Forelimb muscle (tissue), 1 donor: ENCODE measurements around the gene TMEM109. TPM values are rescaled to one million over a fixed set of nuclear protein-coding genes. Genes with fewer than 3 reads are reported as not detected.

Experiments used
- DNase-seq: peaks from one replicate; pipeline ENCODE4 v3.0.0-alpha.2; 2013; ENCODE audit warnings: low read depth
- polyA plus RNA-seq: library from polyadenylated mRNA; unstranded; fragments of 120-200 nt; gene quantifications from one replicate; pipeline ENCODE4 v1.2.1, GENCODE V29; 2013; ENCODE audit not compliant: insufficient read length

TMEM109 gene
- polyA plus RNA-seq, 1 donor = 99.9 TPM

DNA sequence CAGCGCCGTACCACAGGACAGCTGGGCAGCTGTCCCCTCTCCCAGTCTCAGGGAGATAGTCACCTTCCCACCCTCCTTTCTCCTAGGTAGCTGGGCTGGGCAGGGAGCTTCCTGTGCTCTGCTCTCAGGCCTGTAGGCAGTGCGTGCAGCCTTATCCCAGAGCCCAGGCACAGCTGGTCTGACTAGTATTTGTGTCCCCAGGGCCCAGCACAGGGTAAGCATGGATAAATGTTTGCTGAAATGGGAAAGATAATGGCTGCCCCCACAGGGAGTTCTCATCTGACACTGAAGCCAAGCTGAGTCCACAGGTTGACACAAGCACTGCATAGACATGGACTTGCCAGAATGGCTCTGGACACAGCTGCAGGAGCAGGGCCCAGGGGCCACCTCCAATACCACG is 28.3 kb downstream of the TMEM109 start:
- DNase-seq = no peak

DNA sequence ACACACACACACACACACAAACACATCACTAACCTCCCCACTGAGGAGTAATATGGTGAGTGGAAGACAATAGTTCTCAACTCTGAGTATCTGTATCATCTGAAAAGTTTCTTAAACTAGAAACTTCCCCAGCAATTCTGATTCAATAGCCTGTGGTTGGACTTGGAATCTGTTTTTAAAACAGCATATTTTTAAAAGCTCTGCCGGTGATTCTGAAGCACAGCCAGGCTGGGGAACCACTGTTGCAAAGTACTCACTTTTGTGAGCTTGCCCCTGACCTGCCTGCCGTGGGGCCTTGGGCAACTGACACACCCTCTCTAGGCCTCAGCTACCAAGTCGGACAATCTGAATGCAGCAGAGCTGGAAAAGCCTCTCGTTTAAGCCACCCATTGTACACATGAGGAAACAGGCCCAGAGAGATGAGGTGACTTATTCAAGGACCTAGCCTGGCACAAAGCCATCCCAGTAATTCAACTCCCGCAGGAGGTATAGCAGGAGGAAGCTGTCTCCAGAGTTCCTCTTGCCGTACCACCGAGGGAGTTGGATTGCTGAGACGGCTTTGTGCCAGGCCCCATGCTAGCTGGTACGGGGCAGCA is 29.1 kb downstream of the TMEM109 start:
- no peak for DNase-seq

DNA sequence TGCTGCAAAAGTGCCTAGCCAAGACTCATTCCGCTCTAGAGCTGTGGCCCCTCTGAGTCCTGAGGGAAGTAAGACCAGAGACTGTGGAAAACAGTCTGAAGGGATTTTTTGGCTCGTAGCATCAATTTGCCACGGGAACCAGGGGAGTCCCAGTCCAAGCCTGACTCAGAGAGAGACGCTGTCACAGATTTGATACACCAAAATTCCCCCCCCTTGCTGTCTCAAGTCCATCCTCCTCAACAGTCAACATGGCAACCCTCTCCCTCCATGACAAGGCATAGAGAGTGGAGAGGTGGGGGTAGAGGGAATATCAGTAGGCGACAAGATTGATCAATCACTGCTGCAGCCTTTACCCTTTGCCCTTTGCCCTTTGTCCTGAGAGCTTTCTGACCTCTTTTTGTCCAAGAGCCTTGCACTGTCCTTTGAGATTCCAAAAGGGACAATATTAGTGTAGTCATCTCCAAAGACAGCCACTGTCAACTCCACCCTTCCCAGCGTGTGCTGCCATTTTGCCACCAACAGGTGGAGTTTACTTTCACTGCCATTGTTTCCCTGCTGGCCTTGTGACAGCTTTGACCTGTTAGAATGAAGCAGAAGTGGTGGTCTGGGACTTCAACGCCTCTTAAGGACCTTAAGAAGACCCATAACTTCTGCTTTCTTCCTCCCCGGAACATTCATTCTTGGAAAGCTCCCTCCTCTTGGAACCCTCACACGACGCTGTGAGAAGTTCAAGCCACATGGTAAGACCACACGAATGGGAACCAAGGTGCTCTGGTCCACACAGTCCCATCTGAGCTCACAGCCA is 30.7 kb downstream of the TMEM109 start:
- no peak for DNase-seq

DNA sequence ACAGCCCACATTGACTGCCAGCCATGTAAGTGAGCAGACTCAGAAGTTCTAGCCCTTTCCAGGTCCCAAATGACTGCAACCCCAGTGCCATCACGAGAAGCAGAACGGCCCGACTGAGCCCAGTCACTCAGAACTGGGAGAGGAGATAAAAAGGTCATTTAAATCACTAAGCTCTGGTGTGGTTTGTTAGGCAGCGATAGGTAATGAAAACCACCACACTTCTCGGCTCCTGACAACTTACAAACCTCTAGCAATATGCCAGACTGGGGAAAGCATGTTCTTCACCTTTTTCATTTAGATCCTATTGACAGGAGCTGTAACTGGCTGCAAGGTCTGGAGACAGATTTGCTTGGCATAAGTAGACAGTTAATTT is 31.3 kb downstream of the TMEM109 start:
- no peak for DNase-seq

DNA sequence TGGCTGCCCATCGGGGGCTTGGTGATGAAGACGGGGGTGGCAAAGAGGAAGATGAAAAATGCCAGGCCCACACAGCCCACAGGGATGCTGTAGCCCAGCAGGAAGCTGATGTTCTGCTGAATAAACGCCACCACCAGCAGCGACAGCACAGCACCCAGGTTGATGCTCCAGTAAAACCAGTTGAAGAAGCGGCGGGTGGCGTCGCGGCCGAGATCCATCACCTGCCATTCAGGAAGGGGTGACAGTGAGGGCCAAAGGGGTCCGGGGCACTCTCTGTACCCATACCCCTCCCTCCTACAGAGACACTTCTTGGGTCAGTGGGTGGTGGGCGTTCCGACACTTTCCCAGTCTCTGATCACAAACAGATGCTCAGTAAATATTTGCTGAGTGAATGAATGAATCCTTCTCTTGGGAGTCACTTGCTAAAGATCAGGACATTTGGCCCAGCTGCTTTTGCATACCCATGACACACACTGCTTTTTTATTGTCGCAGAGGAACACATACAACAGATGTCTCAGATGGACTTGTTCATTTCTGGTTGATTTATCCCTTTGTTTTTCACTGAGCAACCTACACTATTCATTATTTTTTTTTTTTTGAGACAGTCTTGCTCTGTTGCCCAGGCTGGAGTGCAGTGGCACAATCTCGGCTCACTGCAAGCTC is 32.8 kb downstream of the TMEM109 start:
- DNase-seq = no peak

DNA sequence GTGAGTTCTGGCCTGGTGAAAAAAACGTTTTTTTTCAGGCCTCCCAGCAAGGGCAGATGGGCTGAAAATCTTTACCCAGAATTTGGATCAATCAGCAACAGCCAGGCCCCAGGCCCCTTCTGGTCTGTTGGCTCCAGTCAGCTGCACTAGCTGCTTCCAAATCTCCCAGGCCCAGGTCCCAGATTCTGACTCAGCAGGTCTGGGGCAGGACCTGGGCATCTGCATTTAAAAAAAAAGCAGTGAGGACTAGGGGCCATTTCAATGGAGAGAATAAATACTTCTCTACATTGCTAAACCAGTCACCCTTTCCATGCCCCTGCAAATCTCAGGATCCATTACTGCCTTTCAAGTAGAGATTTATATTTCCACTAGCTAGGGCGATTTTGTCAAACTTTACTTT is 33.7 kb downstream of the TMEM109 start:
- no peak for DNase-seq

DNA sequence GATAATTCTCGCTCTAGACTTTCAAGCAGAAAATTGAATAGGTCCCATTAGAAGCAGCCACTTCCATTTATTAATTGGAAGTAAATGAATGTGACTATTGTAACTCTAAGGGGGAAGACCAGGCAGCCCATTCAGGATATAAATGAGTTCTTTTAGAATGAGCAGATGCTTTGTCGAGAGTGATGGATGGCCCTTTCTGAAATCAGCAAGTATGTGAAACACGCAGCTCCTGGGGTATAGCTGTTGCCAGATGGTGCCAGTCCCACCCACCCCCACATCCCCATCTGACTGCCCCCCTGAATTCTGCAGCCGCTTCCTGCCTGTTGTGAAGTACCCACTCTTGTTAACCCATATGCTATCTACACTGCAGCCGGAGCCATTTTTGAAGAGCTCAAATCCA is 34.3 kb downstream of the TMEM109 start:
- DNase-seq = no peak

DNA sequence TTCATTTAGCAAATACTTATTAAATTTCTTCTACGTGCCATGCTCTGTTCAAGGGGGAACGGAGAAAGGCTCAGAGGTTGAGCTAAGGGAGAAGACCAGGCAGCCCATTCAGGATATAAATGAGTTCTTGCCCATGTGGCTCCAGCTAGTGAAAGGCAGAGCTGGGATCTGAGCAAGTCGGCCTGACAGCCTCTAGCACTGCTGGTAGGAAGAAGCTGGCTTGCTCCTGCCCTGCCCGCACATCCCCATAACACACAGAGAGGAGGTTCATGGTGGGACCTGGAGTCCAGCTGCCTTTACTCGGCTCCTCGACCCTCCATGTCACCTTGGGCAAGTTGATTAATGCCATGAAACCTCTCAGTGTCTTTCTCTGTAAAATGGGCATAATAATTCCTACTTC is 36.1 kb downstream of the TMEM109 start:
- no peak for DNase-seq

DNA sequence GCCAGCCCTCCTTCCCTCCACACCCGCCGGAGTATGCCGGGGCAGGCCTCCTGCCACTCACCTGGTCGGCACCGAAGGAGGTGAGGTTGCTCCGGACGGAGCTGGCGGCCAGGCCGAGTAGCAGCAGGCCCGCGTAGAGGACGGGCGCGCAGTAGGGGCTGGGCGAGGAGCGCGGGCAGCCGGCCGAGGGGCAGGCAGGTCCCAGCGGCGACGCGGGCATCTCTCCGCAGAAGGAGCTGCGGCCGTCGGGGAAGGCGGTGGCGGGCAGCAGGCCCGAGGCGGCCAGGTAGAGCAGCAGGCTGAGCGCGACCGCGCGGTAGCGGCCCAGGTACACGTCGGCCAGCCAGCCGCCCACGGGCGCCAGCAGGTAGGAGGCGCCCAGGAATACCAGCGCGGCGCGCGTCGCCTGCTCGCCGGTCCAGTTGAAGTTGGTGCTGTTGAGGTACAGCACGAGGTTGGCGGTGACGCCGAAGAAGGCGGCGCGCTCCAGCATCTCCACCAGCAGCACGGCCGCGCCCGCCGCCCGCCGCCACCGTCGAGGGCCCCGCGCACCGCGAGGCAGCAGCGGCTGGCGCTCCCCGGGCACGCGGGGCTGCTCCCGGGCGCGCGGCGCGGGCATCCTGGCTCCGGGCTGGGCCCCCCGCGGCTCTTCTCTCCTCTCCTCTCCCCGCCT is 37.1 kb downstream of the TMEM109 start:
- no peak for DNase-seq

DNA sequence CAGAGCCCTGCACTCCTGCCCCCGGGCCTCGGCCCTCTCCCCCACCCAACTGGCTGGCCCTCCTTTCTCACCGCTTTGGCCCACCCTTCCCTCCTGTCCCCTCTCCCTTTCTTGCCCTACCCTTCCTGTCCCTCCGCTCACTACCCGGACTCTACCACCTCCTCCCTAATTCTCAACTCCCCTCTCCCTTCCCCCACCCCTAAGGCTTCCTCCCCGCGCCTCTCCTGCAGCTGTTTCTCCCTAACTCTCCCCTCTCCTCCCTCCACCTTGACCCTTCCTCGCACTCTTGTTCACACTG is 37.6 kb downstream of the TMEM109 start:
- DNase-seq = no peak

DNA sequence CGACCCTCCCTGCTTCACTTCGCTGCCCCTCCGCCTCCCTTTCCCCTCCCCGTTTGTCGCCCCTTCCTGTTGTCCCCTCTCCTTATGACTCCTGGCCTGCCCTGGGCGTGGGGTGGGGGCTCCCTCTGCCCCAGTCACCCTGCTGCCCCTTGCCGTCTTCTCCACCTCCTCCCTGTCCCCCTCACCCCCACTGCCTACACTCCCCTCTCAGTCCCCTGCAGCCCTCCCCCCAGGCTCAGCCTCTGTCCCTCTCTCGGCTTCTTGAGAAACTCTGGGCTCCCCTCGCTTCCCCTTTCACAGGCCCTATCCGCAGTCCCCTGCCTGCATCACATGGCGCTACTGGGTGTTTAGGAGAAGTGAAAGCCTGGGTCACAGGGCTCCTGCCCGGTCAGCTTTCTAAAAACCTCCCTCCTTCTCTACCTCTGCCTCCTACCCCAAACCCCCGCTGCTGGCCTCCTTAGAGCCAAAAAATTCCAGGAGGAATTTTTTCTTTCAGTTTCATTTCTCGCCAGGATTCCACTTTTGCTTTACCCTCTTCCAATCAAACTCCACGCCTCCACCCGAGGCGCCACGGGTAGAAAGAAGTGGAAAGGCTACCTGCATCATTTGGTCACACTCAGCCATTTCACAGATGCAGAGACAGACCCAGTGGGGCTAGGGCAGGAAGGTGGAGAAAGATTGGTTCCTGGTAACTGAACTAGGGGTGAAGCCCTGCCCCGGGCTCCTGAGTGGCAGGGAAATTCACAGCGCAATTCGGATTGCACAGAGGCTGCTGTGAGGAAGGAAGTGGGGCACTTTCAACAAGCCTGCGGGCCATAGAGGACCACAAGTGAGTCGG is 38.2 kb downstream of the TMEM109 start, which contains the start of gene SLC15A3:
Gene SLC15A3, minus strand, starts transcription at position 273 of the 838 bp plus-strand sequence. CDS start 625 bp downstream, outside the sequence.
- DNase-seq = peak; percentile 34

DNA sequence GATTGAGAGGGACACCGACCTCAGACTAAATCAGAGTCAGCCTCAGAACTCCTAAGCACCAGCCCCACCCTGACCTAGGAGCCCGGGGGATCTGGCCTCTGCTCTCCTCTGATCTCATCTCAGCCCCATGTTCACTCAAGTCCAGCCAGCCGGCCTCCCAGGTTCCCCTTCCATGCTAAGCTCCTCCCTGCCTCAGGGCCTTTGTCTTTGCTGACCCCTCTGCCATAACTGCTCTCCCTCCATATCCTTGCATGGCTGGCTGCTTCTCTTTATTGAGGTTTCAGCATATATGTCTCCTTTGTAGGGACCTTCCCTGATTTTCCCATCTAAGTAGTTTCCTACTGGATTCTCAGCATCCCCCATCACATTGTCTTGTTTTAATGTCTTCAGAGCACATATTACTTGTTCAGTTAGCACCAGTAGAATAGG is 38.8 kb downstream of the TMEM109 start:
- DNase-seq = no peak

DNA sequence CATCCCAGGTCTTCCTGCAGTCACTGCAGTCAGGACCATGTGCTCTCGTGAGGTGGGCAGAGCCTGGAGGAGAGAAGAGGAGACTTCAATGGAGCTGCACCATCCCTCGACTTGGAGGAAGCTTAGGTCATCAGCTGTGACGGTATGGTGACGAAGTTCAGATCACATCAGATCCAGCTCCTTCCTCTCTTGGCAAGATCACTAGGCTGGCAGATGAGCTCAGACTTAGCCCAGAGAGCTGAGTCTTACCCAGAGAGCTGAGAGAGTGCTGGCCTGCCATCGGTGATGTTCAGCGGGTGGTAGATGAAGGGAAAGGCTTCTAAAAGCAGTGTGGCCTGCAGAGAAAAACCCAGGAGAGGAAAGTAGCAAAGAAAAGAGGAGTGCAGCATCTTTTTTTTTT is 39.8 kb downstream of the TMEM109 start:
- no peak for DNase-seq

DNA sequence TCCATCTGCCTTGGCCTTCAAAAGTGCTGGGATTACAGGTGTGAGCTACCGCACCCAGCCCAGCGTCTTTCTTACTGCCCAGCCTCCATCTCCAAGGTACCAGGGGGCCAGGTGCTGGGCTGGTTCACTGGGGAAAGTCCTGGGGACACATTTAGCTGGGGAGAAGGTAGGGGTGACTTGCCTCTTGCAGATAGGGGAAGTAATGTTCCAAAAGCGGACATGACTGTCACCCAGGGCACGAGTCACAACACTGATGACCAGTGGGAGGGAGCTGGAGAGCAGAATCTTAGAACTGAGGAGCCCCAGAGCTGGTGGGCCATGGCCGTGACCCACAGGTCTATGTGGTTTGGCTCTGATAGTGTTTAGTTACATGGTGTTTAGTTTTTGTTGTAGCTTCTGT is 40.5 kb downstream of the TMEM109 start:
- DNase-seq = no peak

DNA sequence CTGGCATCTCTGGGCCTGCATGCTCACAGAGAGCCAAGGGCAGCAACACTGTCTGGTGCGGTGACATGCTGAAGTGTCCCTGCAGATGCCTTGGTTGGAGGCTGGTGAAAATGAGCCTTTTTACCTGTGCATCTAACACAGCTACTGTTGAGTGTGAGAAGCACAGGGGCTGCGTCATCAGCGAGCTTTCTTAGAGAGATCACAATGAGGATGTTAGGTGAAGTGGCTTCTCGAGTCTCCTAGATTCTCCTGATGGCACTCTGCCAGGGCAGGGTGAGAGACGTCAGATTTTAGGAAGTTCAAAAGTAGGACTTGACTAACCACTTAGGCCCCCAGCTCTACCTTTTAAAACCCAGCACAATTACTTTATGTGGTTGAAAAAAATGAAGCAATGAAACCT is 41.6 kb downstream of the TMEM109 start:
- no peak for DNase-seq

DNA sequence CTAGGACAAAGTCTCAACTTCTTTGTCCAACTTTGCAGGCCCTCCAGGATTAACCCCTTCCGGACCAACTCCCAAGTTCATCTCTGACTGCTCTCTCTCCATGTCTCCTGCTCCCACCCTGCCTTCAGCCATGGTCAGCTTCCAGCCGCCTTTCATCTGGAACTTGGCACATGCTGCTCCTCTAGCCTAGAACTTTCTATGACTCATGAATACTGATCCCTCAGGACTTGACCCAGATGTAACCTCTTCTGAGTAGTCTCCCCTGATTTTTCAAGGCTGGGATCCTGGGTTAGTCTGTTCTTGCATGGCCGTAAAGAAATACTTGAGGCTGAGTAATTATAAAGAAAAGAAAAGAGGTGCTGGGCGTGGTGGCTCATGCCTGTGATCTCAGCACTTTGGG is 43.2 kb downstream of the TMEM109 start:
- DNase-seq = no peak

DNA sequence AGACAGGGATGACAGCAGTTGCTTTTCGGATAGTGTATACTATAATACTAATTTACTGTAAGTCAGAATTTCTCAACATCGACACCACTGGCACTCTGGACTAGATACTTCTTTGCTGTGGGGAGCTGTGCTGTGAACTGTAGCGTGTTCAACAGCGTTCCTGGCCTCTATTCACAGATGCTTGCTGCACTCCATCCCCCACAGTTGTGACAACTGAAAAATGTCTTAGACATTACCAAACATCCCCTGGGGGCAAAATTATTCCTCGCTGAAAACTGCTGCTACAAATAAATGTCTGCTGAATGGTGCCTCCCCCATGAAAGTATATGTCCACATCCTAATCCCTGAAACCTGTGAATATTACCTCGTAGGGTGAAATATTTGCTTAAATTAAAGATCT is 45.5 kb downstream of the TMEM109 start:
- no peak for DNase-seq

DNA sequence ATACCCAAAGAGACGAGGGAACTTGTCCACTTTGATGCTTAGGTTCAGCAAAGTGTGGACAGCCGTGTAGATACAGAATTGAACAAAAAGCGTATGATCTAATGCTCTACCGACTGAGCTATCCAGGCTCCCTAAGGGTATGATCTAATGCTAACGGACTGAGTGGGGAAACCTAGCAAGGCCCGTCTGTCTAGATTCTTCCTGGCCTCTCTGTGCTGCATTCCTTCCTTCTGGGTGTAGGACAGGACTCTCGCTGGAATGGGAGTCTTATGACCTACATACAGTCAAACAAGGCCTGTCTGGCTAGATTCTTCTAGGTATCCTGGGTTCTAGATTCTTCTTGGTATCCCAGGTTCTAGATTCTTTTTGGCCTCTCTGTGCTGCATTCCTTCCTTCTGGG is 46.4 kb downstream of the TMEM109 start:
- no peak for DNase-seq

DNA sequence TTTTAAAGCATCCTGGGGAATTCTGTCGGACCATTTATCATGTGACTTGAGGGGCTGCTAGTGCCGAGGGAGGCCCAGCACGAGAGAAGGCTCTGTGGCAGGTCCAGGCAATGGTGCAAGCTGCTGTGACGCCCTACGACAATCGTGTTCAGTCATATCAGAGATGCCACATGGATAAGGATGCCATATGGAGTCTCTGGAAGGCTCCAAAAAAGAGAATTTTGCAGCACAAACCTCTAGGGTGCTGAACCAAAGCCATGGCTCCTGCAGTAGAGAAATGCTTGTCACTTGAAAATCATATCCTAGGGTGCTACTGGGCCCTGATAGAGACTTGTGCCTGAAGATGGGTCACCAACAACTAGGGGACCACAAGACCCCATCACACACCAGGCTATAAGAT is 50.8 kb downstream of the TMEM109 start:
- no peak for DNase-seq

DNA sequence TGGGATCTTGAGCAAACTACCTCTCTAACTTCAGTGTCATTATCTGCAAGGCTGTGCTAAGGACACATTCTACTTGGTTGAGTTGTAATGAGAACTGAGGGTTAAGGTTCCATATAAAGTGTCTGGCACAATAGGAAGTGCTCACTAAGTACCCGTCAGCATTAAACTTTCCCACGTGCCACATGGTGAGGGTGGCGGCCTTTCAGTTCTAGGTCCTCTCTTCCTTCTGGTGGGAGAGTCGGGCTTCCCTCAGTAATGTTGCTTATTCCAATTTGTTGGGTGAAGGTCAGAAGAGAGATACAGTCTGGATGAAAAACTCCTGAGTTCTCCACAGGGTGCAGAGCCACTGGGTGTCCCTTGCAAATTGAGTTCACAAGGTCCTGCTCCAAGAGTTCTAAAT is 52.9 kb downstream of the TMEM109 start:
- DNase-seq = no peak

DNA sequence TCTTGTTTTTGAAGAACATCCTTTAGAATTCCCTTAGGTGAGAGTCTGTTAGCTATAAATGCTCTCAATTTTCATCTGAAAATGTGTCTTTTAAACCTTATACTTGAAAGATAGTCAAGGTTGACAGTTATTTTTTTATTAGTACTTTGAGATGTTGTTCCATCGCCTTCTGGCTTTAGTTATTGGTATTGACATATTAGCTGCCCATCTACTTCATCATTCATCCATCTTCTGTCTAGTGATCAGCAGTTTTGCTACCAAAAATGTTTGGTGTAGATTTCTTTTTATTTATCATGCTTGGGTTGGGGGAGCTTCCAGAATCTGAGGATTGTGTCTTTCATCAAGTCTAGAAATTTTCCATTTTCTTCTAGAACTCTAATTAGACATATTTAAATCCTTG is 54.3 kb downstream of the TMEM109 start:
- DNase-seq = no peak

DNA sequence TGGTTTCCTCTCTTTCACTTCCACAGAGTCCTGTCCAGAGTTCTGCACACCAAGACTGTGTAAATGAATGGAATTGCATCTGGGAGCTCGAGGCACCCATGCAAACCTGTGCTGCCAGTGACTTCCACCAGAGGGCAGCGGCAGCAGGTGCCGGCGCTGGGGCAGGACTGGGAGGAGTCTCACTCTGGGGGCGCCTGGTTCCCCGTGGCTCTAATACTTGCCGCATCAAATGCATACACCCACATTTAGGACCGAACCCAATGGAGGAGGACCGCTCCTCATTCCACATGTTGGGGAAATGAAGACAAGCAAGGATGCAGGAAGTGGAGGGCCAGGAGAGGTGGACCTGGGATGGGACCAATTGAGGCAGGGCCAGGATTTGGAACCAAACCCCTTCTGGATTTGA is 56.4 kb downstream of the TMEM109 start:
- no peak for DNase-seq
